Measurements from ENCODE around the gene ZC3H8. TPM values are rescaled to one million over a fixed set of nuclear protein-coding genes. Genes with fewer than 3 reads are reported as not detected.

Gene ZC3H8
- total RNA-seq, 1 donor from 2014 or later: 15.7 TPM

- Histone ChIP-seq H3K9me3 (no peaks in the 10 kb centered on the region), H3K4me3 (no peak overlapping the region), H3K27ac (no peak overlapping the region), H3K27me3 (no peaks in the 10 kb centered on the region), H3K4me1 (peaks cover 12% of the 10 kb centered on the region), H3K36me3 (no peaks in the 10 kb centered on the region)
- TF ChIP-seq CTCF (IDR thresholded peaks at IDR 0.05): no peak
- no peak for TF ChIP-seq POLR2AphosphoS5 (IDR thresholded peaks at IDR 0.05; ENCODE audit: insufficient read depth in 1 of 2, low read depth in 1 of 2)
- TF ChIP-seq POLR2A (IDR thresholded peaks at IDR 0.05): no peak
- intact Hi-C loops (cut with DNase I): no loop called here
- DNase-seq (ENCODE audit: extremely low spot score in 2 of 2): no peak
These were observed 18.5 kb upstream of the ZC3H8 start for GRCh38 chr2:112273349-112273748.

- no peaks in the 10 kb centered on the region for H3K9me3 ChIP-seq
- intact Hi-C loops (cut with DNase I): no loop called here
- no peak for DNase-seq (ENCODE audit: extremely low spot score in 2 of 2)
- TF ChIP-seq POLR2AphosphoS5 (IDR thresholded peaks at IDR 0.05; ENCODE audit: insufficient read depth in 1 of 2, low read depth in 1 of 2) (no peak), POLR2A (IDR thresholded peaks at IDR 0.05) (no peak), CTCF (IDR thresholded peaks at IDR 0.05) (no peak)
- no peaks in the 10 kb centered on the region for H3K27me3 ChIP-seq
- H3K4me3 ChIP-seq: no peak overlapping the region
- H3K4me1 ChIP-seq: peaks cover 12% of the 10 kb centered on the region
- H3K27ac ChIP-seq: no peak overlapping the region
- no peaks in the 10 kb centered on the region for H3K36me3 ChIP-seq
These were observed 17.8 kb upstream of the ZC3H8 start for GRCh38 chr2:112272669-112273068.

GRCh38 chr2:112268547-112268946 is 13.7 kb upstream of the ZC3H8 start:
- Histone ChIP-seq H3K9me3 (no peaks in the 10 kb centered on the region), H3K27me3 (no peaks in the 10 kb centered on the region), H3K27ac (no peak overlapping the region), H3K4me3 (no peak overlapping the region), H3K36me3 (no peaks in the 10 kb centered on the region), H3K4me1 (no peaks in the 10 kb centered on the region)
- DNase-seq (ENCODE audit: extremely low spot score in 2 of 2): no peak
- TF ChIP-seq CTCF (IDR thresholded peaks at IDR 0.05) (no peak), POLR2A (IDR thresholded peaks at IDR 0.05) (no peak), POLR2AphosphoS5 (IDR thresholded peaks at IDR 0.05; ENCODE audit: insufficient read depth in 1 of 2, low read depth in 1 of 2) (no peak)
- intact Hi-C loops (cut with DNase I): no loop called here

- H3K4me1 ChIP-seq: no peaks in the 10 kb centered on the region
- TF ChIP-seq CTCF (IDR thresholded peaks at IDR 0.05): no peak
- no peak for TF ChIP-seq POLR2AphosphoS5 (IDR thresholded peaks at IDR 0.05; ENCODE audit: insufficient read depth in 1 of 2, low read depth in 1 of 2)
- TF ChIP-seq POLR2A (IDR thresholded peaks at IDR 0.05): no peak
- intact Hi-C loops (cut with DNase I): no loop called here
- no peak overlapping the region for H3K27ac ChIP-seq
- no peaks in the 10 kb centered on the region for H3K27me3 ChIP-seq
- no peak for DNase-seq (ENCODE audit: extremely low spot score in 2 of 2)
- no peaks in the 10 kb centered on the region for H3K9me3 ChIP-seq
- no peak overlapping the region for H3K4me3 ChIP-seq
- H3K36me3 ChIP-seq: no peaks in the 10 kb centered on the region
These were observed 8.0 kb upstream of the ZC3H8 start for GRCh38 chr2:112262876-112263275.

- Histone ChIP-seq H3K27me3 (no peaks in the 10 kb centered on the region), H3K4me3 (no peak overlapping the region), H3K36me3 (no peaks in the 10 kb centered on the region), H3K4me1 (peaks cover 4% of the 10 kb centered on the region), H3K9me3 (no peaks in the 10 kb centered on the region), H3K27ac (no peak overlapping the region)
- intact Hi-C loops (cut with DNase I): no loop called here
- TF ChIP-seq POLR2AphosphoS5 (IDR thresholded peaks at IDR 0.05; ENCODE audit: insufficient read depth in 1 of 2, low read depth in 1 of 2) (no peak), CTCF (IDR thresholded peaks at IDR 0.05) (no peak), POLR2A (IDR thresholded peaks at IDR 0.05) (no peak)
- DNase-seq (ENCODE audit: extremely low spot score in 2 of 2): no peak
These were observed 5.4 kb upstream of the ZC3H8 start for GRCh38 chr2:112260295-112260625.
